ENCODE measurements around the gene PSMB10.
"Not testable (repeated sequence)": the region's sequence is repeated elsewhere in the genome, so short reads cannot be mapped to it uniquely, and the experiment has no call there.

Gene PSMB10

DNA sequence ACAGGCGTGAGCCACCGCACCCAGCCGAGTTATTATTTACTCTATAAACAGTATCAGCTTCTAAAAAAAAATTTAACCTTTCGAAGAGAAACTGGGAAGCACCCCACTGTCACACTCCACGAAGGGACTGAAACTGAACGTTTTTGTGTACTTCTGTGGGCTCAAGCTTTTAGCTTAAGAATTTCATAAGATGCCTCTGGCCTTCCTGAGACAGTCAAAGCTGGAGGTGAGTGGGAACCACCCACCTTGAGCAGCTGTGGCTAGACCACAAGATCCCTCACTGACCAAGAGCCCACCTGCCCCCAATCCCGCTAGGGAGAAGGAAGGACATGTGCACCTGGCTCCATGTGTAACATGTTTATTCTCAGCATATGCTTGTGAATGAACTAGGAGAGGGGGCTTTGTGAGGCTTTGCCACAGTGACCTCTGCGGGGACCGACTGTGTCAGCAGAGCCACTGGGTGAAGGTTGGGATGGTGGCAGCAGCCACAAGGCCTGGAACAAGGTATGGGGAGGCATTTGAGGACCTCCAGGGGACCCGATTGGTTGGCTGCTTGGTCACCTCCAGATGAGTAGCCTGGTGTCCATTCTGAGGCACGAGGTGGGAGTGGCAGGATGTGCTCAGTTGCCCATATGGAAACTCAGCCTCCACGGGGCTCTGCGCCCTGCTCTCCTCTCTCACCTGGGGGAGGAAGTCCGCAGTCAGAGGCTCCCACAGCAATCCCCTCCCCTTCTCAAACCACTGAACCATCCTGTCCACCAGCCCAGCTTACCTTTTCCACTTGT, 38.9 kb upstream of the PSMB10 start:
- H3K4me3 ChIP-seq (ENCODE audit: low read depth, low read length), result no peak overlapping the region
- TF ChIP-seq, protein P1, sequence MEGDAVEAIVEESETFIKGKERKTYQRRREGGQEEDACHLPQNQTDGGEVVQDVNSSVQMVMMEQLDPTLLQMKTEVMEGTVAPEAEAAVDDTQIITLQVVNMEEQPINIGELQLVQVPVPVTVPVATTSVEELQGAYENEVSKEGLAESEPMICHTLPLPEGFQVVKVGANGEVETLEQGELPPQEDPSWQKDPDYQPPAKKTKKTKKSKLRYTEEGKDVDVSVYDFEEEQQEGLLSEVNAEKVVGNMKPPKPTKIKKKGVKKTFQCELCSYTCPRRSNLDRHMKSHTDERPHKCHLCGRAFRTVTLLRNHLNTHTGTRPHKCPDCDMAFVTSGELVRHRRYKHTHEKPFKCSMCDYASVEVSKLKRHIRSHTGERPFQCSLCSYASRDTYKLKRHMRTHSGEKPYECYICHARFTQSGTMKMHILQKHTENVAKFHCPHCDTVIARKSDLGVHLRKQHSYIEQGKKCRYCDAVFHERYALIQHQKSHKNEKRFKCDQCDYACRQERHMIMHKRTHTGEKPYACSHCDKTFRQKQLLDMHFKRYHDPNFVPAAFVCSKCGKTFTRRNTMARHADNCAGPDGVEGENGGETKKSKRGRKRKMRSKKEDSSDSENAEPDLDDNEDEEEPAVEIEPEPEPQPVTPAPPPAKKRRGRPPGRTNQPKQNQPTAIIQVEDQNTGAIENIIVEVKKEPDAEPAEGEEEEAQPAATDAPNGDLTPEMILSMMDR (IDR thresholded peaks at IDR 0.05; ENCODE audit: low read depth, low read length), result no peak

DNA sequence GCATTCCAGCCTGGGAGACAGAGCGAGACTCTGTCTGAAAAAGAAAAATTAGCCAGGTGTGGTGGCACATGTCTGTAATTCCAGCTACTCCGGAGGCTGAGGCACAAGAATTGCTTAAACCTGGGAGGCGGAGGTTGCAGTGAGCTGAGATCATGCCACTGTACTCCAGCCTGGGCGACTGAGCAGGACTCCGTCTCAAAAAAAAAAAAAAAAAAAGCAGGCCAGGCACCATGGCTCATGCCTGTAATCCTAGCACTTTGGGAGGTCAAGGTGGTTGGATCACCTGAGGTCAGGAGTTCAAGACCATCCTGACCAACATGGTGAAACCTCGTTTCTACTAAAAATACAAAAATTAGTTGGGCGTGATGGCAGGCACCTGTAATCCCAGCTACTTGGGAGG, 35.6 kb upstream of the PSMB10 start:
- H3K4me3 ChIP-seq (ENCODE audit: low read depth, low read length), result not testable (repeated sequence)

DNA sequence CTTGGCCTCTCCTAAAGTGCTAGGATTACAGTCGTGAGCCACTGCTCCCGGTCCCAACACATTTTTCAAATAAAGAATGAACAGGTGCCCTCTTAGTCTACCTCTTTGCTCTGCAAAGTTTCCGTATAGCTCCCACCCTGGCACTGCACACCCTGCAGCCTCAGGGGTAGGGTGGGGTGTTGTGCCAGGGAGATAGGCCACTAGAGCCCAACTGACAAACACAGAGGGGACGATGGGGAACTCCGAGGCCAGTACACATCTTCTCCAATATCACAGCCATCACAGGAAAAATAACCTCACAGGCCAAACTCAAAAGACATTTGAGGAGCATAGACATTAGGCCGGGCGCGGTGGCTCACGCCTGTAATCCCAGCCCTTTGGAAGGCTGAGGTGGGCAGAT, 34.5 kb upstream of the PSMB10 start:
- no peak overlapping the region for H3K4me3 ChIP-seq (ENCODE audit: low read depth, low read length)
- TF ChIP-seq, protein P1 (IDR thresholded peaks at IDR 0.05; ENCODE audit: low read depth, low read length), result no peak

- peak overlapping the region; percentile 99 for H3K4me3 ChIP-seq (ENCODE audit: low read depth, low read length)
- TF ChIP-seq, protein P1 (IDR thresholded peaks at IDR 0.05; ENCODE audit: low read depth, low read length), result no peak
Observed at GRCh38 chr16:67969254-67970039, 32.8 kb upstream of the PSMB10 start.

GRCh38 chr16:67968400-67969253, 32.0 kb upstream of the PSMB10 start, which contains the start of gene SLC12A4:
SLC12A4 (minus strand) TSS chr16:67968637; CDS start chr16:67968553, 84 bp downstream.
- H3K4me3 ChIP-seq (ENCODE audit: low read depth, low read length), result peak within 1 kb of the TSS; percentile 99
- TF ChIP-seq, protein P1 (IDR thresholded peaks at IDR 0.05; ENCODE audit: low read depth, low read length), result no peak

DNA sequence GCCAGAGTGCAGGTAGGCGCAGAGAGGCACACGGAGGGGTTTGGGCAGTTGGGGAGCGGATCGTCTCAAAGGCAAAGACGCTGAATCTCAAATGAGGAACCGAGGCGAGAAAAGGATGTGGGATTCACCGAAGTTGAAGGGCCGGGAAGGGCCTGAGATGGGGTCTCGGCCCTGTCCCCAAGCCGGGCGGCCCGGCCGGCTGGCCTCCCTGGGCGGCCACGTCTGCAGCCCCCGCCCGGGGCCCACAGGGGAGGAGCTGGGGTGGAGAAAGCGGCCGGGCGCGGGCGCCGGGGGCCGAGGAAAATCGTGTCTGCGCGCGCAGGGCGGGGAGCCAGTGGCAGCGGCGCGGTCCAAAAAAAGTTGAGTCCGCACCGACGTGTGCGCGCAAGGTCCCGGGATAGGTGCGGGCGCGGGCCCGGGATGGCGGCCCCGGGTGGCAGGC, 31.3 kb upstream of the PSMB10 start:
- TF ChIP-seq, protein P1 (IDR thresholded peaks at IDR 0.05; ENCODE audit: low read depth, low read length), result no peak
- H3K4me3 ChIP-seq (ENCODE audit: low read depth, low read length), result peak overlapping the region; percentile 99

GRCh38 chr16:67967183-67967957, 30.7 kb upstream of the PSMB10 start:
- H3K4me3 ChIP-seq (ENCODE audit: low read depth, low read length), result peak overlapping the region; percentile 99
- TF ChIP-seq, protein P1 (IDR thresholded peaks at IDR 0.05; ENCODE audit: low read depth, low read length), result no peak
